NCI-H345 treated with DMSO at 0.1 percent for 48 hours (cell line): ENCODE measurements around the gene ZNF76.
"Not testable (repeated sequence)": the region's sequence is repeated elsewhere in the genome, so short reads cannot be mapped to it uniquely, and the experiment has no call there.

Source experiments
- DNase-seq: peaks from one replicate; lab custom pipeline; 2025; ENCODE audit not compliant: unreplicated experiment; lab: John Stamatoyannopoulos, UW

Gene ZNF76

DNA sequence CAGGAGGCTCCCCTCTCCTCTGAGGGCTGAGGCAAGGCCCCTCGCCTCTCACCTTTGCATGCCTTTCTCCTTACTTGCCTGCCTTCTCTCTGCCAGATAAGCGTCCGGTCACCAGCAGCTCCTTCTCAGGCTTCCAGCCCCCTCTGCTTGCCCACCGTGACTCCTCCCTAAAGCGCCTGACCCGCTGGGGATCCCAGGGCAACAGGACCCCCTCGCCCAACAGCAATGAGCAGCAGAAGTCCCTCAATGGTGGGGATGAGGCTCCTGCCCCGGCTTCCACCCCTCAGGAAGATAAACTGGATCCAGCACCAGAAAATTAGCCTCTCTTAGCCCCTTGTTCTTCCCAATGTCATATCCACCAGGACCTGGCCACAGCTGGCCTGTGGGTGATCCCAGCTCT, 61.6 kb downstream of the ZNF76 start:
- DNase-seq, result no peak

DNA sequence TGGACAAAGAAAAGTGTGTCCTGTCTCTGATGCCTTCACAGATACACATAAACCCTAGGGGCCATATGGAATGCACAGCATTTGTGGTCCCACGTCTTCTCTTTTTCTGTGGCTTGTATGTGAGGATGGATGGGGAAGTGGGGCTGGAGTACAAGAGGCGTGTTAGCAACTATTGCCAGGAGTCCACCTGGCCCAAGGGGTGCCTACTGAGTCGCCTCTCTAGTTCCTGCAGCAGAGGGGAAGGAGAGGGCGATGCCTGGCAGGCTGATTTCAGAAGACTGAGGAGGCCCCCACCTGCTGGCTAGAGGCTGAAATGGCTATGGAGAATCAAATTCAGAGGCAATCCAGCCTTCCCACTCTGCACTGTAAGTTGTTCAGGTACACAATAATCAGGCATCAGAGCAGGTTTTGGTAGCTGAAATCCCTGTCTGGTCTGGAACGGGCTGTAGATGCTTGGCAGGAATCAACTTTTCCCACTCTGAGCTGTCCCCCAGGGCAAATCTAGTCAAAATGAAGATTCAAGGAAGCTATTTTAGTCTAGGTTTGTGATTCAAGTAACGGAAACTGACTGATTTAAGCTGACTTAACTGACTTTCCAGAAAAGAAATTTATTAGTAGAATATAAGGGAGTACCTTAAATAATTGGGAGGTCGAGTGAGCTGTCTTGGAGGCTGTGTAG, 68.0 kb downstream of the ZNF76 start:
- DNase-seq, result peak; percentile 13

DNA sequence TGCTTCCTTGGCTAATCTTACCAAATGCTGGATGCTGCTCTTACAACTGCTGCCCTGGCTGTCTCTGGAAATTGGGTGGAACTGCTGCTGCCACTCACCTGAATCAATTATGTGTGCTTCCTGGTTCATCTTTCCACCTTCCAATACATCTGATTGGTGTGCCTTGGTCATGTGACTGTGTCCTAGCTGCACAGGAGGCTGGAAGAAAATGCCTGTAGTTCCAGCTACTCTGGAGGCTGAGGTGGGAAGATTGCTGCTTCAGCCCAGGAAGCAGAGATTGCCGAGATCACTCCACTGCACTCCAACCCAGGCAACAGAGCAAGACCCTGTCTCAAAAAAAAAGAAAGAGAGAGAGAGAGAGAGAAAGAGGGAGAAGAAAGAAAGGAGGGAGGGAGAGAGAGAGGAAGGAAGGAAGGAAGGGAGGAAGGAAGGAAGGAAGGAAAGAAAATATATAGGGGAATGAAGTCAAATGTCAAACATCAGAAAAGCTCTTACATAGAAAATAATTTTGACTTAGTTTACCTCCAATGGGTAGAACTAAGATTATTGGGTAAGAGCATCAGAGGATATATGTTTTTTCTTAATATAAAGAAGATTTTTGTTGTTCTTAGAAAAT, 68.7 kb downstream of the ZNF76 start:
- DNase-seq, result no peak

DNA sequence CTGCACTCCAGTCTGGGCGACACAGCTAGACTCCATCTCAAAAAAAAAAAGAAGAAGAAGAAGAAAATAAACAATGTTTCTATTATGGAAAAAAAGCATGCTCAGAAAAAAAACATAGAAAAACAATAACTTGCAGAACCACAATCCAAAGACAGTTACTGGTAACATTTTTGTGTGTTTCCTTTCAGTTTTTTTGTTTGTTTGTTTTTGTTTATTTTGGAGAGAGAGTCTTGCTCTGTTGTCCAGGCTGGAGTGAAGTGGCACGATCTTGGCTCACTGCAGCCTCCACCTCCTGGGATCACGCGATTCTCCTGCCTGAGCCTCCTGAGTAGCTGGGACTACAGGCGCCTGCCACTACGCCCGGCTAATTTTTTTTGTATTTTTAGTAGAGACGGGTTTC, 69.4 kb downstream of the ZNF76 start:
- not testable (repeated sequence) for DNase-seq

DNA sequence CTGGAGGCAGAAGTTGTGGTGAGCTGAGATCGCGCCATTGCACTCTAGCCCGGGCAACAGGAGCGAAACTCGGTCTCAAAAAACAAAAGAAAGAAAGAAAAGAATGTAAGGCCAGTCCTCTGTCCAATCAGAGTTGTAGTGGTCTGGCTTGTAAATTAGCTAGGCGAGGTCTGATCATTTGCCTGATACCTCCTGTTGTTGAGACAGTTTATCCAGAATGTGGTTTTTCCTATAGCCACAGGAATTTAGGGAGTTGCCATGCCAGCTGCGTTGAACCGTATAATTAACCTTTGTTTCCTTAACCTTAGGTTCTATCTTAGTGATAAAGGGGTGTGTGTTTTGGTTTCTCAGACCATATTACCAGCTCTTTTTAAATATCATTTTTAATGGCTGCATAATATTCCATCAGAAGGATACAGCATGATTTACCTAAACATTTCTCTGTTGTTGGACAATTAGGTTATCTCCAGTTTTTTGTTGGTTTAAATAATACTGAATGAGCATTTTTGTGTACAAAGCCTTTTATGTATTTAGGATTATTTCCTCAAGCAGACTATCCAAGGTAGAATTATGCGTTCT, 71.1 kb downstream of the ZNF76 start:
- DNase-seq, result no peak

DNA sequence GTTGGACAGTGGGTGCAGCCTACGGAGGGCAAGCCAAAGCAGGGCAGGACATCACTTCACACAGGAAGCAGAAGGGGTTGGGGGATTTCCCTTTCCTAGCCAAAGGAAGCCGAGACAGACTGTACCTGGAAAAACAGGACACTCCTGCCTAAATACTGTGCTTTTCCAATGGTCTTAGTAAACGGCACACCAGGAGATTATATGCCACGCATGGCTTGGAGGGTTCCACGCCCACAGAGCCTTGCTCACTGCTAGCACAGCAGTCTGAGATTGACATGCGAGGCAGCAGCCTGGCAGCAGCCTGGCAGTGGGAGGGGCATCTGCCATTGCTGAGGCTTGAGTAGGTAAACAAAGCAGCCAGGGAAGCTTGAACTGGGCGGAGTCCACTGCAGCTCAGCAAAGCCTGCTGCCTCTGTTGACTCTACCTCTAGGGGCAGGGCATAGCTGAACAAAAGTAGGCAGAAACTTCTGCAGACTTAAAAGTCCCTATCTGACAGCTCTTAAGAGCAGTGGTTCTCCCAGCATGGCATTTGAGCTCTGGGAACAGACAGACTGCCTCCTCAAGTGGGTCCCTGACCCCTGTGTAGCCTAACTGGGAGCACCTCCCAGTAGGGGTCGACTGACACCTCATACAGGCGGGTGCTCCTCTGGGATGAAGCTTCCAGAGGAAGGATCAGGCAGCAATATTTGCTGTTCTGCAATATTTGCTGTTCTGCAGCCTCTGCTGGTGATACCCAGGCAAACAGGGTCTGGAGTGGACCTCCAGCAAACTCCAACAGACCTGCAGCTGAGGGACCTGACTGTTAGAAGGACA, 72.7 kb downstream of the ZNF76 start:
- peak; percentile 53 for DNase-seq

DNA sequence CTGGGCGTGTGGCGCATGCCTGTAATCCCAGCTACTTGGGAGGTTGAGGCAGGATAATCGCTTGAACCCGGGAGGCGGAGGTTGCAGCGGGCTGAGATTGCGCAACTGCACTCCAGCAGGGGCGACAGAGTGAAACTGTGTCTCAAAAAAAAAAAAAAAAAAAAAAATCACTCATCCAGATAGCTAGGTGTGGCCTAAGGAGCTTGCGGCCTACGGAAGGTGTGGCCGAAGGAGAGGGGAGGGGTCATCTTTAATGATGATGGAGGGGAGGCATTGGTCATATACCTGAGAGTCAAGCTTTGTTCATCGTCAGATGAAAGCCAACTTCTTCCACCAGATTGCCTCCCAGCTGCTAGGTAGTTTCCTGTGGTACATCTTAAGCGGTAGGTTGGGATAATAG, 82.0 kb downstream of the ZNF76 start:
- DNase-seq, result no peak

DNA sequence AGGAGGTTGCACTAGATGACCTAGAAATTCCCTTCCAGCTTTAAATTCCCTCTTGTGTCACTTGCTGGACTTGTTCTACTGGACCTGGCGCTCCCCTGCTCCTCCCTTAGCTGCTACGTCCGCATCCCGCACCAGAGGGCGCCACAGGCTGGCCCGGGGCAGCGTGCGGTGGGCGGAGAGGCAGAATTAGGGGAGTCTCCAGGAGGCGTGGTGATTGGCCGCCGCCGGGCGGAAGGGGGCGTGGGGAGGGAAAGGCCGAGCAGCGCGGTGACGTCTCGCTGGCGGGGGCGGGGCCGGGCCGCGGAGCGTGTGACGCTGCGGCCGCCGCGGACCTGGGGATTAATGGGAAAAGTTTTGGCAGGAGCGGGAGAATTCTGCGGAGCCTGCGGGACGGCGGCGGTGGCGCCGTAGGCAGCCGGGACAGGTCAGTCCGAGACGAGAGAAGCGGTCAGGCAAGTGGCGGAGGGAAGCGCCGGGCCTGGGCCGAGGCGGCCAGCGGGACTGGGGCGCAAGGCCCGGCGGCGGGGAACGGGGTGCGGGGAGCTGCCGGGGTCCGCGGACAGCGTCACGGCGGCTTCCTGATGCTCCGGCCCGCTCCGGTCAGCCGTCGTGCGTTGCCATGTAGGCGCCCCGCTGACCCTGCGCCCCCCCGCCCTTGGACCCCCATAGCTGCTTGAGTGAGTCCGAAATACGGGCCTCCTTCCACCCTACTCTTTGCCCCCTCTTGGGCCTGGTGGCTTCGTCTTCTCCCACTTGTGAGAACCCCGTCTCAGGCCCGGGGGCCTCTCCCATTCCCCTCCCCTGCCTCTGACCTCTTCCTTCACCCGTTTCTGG, 82.9 kb downstream of the ZNF76 start, which contains the start of gene PPARD:
Gene PPARD, plus strand, starts transcription at position 301 of the 834 bp plus-strand sequence. CDS start 68,530 bp downstream, outside the sequence.
- peak; percentile 79 for DNase-seq

DNA sequence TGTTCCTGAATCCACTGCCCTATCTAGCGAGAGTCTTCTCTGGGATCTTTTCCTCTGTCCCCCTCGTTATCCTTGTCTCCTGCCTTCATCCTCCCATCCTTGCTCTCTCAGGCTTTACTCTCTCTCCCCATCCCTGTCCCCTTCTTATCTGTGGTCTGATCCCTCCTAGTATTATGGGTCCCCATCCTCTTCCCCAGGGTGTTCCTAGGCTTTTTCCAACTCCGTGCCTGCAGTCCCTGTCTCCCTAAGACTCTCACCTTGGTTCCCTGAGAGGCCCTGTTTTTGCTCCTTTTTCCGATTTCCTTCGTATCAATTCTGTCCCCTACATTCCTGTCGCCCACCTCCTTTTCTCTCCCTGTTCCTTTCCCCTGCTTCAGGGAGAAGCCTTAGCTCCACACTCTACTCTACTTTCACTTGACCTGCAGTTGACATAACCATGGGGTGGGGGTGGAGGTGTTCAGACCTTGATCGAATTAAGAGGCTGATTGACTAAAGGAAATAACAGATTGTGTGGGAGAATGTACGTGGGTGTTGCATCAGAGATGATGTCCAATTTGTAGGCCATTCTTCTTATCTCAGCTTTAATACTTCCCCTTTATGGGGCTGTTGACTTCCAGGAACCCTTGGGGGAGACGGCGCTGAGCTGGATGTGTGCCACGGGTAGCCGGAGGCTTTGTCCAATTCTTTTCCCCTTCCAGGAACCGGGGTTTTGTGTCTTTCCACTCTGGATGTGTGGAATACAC, 83.7 kb downstream of the ZNF76 start:
- DNase-seq, result no peak

DNA sequence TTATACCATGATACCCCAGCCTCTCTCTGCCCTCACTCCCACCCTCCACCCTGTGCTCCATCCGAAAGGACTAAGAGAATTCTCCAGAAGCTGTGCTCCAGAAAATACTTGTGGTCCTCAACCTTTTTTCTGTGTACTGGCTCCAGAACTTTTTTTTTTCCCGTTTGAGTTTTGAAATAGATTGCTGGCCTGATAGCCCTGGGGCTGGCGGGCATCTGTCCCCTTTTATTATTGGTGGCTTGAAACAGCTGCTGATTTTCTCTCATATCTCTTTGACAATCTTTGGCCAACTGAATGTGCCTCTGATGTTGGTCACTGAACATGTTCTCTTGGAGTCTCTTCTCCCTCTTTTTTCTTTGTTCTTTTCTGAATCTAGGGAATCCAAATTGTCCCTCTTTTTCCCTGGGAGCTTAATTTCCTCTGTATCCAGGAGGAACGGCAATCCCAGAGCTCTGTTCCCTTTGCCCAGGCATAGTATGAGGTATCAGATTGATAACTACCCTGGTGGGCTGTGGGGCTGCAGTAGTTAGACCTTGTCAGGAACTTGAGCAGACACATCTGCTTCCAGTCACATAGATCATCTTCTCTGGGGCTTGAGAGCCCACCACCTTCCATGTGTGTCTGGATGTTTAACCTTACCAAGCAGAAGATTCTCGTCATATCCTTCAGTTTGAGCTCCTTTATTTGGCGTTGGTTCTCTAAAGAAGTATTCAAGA, 84.5 kb downstream of the ZNF76 start:
- no peak for DNase-seq
